Right lobe of liver (tissue), 6 donors: ENCODE results near the gene SCAPER. TPM values are rescaled to one million over a fixed set of nuclear protein-coding genes. Genes with fewer than 3 reads are reported as not detected.

Experiments used
- ATAC-seq, 4 donors: fragments of 200-7000 bp; cut with Tn5 transposase; one replicate each; pipeline ENCODE4 v1.9.1; 2020; ENCODE audit warnings: mild to moderate bottlenecking in 4 of 4, moderate library complexity in 4 of 4
- DNase-seq, 3 donors: peaks; one replicate each; pipeline ENCODE4 v3.0.0-alpha.2; 2020
- H3K27ac ChIP-seq, 3 donors: fragments of 200-600 bp; one replicate each; pipeline ENCODE4 v1.8.0; 2022
- H3K27me3 ChIP-seq, 2 donors: fragments of 200-600 bp; one replicate each; pipeline ENCODE4 v1.8.0; 2022
- H3K36me3 ChIP-seq, 4 donors: fragments of 200-600 bp; sonication (generic) in 1 of 4; one replicate each; pipeline versions ENCODE4 v1.5.1 to v1.8.0; 2017 to 2022; ENCODE audit warnings: control low read depth in 1 of 4
- H3K4me1 ChIP-seq, 4 donors: fragments of 200-600 bp; sonication (generic) in 1 of 4; one replicate each; pipeline versions ENCODE4 v1.5.1 to v1.8.0; 2017 to 2022; ENCODE audit warnings: control low read depth in 1 of 4
- H3K4me3 ChIP-seq, 3 donors: fragments of 200-600 bp; one replicate each; pipeline ENCODE4 v1.8.0; 2022
- H3K9me3 ChIP-seq, 4 donors: fragments of 200-600 bp; sonication (generic) in 1 of 4; one replicate each; pipeline versions ENCODE4 v1.5.1 to v1.8.0; 2017 to 2022; ENCODE audit warnings: control low read depth in 1 of 4
- POLR2A ChIP-seq: fragments of 450-650 bp; IDR thresholded peaks from one replicate; pipeline ENCODE4 v1.6.1; 2017; ENCODE audit warnings: antibody characterized with exemption, mild to moderate bottlenecking
- WGBS: methylation state at CpG from one replicate; pipeline ENCODE4 v1.1.6; 2018; ENCODE audit warnings: low coverage, low lambda C conversion rate; ENCODE audit not compliant: insufficient coverage; ENCODE audit errors: missing lambda C conversion rate; 5-methylcytosine and 5-hydroxymethylcytosine counted together
- intact Hi-C, 2 donors: fragments of 100-400 bp; cut with DNase I; formaldehyde crosslinking; loops; one replicate each; pipeline versions ENCODE4 v1.11.2 to v1.14.1; 2022
- total RNA-seq, 6 experiments: library from RNA; depleted of rRNA in 2 of 6; stranded (reverse); fragments of >200 nt in 2 of 6; fragmentation: NEBNext Ultra II Directional in 3 of 6; extraction: Animal tissue kit (Norgen Biotek cat#: 25700) in 3 of 6; gene quantifications; one replicate each; pipeline versions ENCODE4 v1.1.0 to v1.2.4, GENCODE V29; 2016 to 2023
- TF ChIP-seq, protein P1 (sequence below), 4 donors: fragments of 200-600 bp in 3 of 4; fragments of 450-650 bp in 1 of 4; IDR thresholded peaks; one replicate each; pipeline versions ENCODE4 v1.5.1 to v1.8.0; 2016 to 2022; ENCODE audit warnings: antibody characterized with exemption in 4 of 4, mild to moderate bottlenecking in 2 of 4
- donor health status: DM: no; HTN: yes; CAD: no.
- donor health status: DM: no; HTN: no; CAD: no.
- donor health status: DM: no; HTN: no; CAD: no.
- donor health status: DM: no; HTN: yes; CAD: no.
- donor health status: DM: no; HTN: yes; CAD: no.

The SCAPER gene
- total RNA-seq, 6 experiments from 2014 or later: 6.7 to 17.3 (median 10.4) TPM

DNA sequence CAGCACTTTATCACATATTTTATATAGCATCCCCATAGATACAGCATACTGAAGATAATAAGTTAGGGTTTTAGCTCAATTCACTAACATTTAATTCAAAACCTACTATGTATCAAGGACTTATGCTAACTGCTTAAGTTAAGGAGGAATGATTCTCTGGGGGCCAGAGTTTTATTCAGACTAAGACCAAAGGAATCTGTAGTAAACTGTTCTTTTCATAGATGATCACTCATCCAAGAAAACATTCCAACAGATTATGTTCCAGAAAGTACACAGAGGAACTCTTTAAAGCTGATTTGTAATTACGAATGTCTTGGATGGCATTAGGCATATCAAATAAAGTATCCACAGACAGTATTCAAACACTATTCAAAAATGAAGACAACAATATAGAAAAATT is 226.4 kb downstream of the SCAPER start:
- DNase-seq (no peak), ATAC-seq (no peak)
- Histone ChIP-seq H3K27me3 (no peaks in the 10 kb centered on the region), H3K9me3 (no peaks in the 10 kb centered on the region), H3K27ac (no peak overlapping the region), H3K36me3 (no peaks in the 10 kb centered on the region), H3K4me1 (no peaks in the 10 kb centered on the region), H3K4me3 (no peak overlapping the region)
- 80% methylated on average over 1 of the region's 1 CpG for WGBS
- no peak for TF ChIP-seq POLR2A
- TF ChIP-seq, protein P1, sequence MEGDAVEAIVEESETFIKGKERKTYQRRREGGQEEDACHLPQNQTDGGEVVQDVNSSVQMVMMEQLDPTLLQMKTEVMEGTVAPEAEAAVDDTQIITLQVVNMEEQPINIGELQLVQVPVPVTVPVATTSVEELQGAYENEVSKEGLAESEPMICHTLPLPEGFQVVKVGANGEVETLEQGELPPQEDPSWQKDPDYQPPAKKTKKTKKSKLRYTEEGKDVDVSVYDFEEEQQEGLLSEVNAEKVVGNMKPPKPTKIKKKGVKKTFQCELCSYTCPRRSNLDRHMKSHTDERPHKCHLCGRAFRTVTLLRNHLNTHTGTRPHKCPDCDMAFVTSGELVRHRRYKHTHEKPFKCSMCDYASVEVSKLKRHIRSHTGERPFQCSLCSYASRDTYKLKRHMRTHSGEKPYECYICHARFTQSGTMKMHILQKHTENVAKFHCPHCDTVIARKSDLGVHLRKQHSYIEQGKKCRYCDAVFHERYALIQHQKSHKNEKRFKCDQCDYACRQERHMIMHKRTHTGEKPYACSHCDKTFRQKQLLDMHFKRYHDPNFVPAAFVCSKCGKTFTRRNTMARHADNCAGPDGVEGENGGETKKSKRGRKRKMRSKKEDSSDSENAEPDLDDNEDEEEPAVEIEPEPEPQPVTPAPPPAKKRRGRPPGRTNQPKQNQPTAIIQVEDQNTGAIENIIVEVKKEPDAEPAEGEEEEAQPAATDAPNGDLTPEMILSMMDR (IDR thresholded peaks at IDR 0.05): no peak
- intact Hi-C loops: no loop called here

DNA sequence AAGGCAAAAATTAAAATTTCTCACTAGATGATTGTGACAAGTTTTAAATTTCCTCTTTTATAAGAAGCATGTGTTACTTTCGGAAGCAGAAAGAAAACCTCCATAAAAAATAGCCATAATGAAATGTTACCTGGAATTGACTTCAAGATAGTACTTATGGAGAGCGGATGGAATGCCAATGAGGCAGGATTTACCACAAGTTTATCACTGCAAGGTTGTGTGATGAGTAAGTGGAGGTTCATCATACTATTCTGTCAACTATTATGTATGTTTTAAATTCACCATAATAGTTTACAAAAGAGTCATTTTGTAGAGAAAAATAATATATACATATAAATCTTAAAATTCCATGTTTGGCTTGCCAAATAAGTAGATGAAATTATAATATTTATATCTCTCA is 230.3 kb downstream of the SCAPER start:
- WGBS: 97% methylated on average over 2 of the region's 2 CpGs
- Histone ChIP-seq H3K27me3 (no peaks in the 10 kb centered on the region), H3K4me3 (no peak overlapping the region), H3K27ac (no peak overlapping the region), H3K4me1 (no peaks in the 10 kb centered on the region), H3K9me3 (no peaks in the 10 kb centered on the region), H3K36me3 (no peaks in the 10 kb centered on the region)
- DNase-seq (no peak), ATAC-seq (no peak)
- TF ChIP-seq, protein P1 (IDR thresholded peaks at IDR 0.05): no peak
- TF ChIP-seq POLR2A: no peak
- intact Hi-C loops: no loop called here

DNA sequence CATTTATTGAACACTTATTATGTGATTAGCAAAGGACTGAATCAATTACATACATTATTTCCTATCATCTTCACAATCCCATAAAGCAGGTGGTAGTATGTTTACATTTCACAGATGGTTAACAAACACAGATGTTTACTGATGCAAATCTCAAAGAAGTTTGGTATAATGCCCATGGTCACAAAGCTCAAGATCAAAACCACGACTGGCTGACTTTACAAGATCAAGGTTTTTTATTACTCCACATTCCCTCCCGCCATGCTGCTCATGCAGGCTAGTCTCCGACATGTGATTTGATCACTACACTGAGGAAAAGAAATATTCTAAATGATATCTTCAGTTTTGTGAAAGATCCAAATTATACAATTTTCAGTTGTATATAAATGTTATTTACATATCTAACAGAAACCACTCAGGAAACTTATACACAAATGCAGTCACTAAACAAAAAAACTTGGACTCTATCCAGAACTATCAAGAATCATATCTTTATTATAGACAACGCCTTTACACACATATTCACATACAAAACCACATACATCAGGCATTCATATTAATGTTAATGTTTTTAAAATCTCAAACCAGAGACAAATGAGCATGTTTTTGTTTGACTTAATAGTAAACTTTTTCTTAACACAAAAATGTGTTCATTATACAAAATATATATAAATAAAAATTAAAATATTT is 235.5 kb downstream of the SCAPER start:
- Histone ChIP-seq H3K27ac (no peak overlapping the region), H3K4me3 (no peak overlapping the region), H3K9me3 (no peaks in the 10 kb centered on the region), H3K27me3 (no peaks in the 10 kb centered on the region), H3K4me1 (no peaks in the 10 kb centered on the region), H3K36me3 (no peaks in the 10 kb centered on the region)
- intact Hi-C loops: no loop called here
- ATAC-seq (no peak), DNase-seq (no peak)
- 85% methylated on average over 4 of the region's 4 CpGs for WGBS
- TF ChIP-seq POLR2A: no peak
- TF ChIP-seq, protein P1 (IDR thresholded peaks at IDR 0.05): no peak

DNA sequence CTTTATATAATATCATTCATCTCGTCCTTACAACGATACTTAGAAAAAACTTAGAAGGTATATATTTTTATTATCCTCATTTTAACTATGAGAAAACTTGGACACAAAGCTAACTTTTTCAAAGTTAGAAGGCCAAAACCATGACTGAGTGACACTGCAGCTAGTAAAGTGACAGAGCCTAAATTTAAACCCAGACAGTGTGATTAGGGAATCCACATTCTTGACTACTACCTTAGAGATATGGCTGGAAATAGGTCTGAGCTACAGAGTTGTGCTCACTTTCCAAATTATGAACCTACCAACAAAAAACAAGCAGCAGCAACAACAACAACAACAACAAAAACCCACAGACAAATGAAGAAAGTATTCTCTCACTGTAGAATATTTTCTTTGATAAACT is 236.2 kb downstream of the SCAPER start:
- Histone ChIP-seq H3K9me3 (no peaks in the 10 kb centered on the region), H3K4me1 (no peaks in the 10 kb centered on the region), H3K4me3 (no peak overlapping the region), H3K27me3 (no peaks in the 10 kb centered on the region), H3K36me3 (no peaks in the 10 kb centered on the region), H3K27ac (no peak overlapping the region)
- WGBS: 86% methylated on average over 2 of the region's 2 CpGs
- DNase-seq (no peak), ATAC-seq (no peak)
- intact Hi-C loops: no loop called here
- TF ChIP-seq, protein P1 (IDR thresholded peaks at IDR 0.05): no peak
- no peak for TF ChIP-seq POLR2A
